Measurements from ENCODE around the gene AP3D1. TPM values are rescaled to one million over a fixed set of nuclear protein-coding genes. Genes with fewer than 3 reads are reported as not detected.

The AP3D1 gene
- total and polyA plus RNA-seq, 4 donors, result 21.7 to 79.8 (median 59.6) TPM

GRCh38 chr19:2113439-2114211, 37.7 kb downstream of the AP3D1 start:
- H3K27ac ChIP-seq (ENCODE audit: low read depth in 1 of 2, low read length in 2 of 2), result no peak overlapping the region

DNA sequence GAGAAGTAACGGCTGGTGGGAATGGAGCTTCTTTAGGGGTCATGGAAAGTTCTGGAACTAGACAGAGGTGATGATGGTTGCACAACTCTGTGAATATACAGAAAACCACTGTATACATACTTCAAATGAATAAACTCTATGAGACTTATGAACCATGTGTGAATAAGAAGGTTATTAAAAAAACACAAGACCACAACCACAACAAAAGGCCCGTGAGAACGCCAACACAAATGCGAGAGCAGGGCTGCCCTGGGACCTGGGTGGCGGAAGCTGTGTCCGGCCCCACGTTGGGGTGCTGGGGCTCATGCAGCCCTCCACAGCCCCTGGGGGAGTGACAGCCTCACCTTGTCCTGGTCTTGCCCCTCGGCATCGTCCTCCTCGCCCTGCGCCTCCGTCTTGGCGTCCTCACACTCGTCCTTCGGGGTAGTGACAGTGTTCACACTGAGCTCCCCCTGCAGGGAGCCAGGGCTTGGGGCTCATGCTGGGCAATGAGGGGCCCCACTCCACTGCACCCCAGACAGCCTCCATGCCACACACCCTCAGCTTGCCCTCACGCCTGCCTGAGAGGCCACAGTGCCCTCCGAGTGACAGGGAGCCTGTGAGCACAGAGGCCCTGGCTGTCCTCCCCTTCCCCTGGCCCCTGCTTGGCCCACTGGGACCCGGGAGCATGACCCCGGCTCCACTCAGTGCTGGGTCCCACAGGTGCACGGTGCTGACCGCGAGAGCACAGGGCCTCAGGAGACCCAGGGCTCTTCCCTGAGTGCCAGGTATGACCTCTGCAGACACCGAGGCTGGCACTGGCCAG, 38.6 kb downstream of the AP3D1 start:
- no peak for DNase-seq (ENCODE audit: low spot score)
- H3K27me3 ChIP-seq (ENCODE audit: control insufficient read depth in 4 of 4, insufficient read depth in 4 of 4, low read length in 3 of 4), result no peaks in the 10 kb centered on the region
- TF ChIP-seq, protein P1, sequence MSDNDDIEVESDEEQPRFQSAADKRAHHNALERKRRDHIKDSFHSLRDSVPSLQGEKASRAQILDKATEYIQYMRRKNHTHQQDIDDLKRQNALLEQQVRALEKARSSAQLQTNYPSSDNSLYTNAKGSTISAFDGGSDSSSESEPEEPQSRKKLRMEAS (IDR thresholded peaks at IDR 0.05), result no peak
- TF ChIP-seq SP1 (IDR thresholded peaks at IDR 0.05) (no peak), YY1 (IDR thresholded peaks at IDR 0.05) (no peak), JUND (IDR thresholded peaks at IDR 0.05) (no peak), TAF1 (conservative IDR thresholded peaks at IDR 0.05) (no peak), GABPA (IDR thresholded peaks at IDR 0.05 in 1 of 2, conservative IDR thresholded peaks at IDR 0.05 in 1 of 2) (no peak), EGR1 (IDR thresholded peaks at IDR 0.05; ENCODE audit: low read depth in 2 of 2) (no peak), FOXA2 (IDR thresholded peaks at IDR 0.05) (no peak)
- TF ChIP-seq, protein P2, sequence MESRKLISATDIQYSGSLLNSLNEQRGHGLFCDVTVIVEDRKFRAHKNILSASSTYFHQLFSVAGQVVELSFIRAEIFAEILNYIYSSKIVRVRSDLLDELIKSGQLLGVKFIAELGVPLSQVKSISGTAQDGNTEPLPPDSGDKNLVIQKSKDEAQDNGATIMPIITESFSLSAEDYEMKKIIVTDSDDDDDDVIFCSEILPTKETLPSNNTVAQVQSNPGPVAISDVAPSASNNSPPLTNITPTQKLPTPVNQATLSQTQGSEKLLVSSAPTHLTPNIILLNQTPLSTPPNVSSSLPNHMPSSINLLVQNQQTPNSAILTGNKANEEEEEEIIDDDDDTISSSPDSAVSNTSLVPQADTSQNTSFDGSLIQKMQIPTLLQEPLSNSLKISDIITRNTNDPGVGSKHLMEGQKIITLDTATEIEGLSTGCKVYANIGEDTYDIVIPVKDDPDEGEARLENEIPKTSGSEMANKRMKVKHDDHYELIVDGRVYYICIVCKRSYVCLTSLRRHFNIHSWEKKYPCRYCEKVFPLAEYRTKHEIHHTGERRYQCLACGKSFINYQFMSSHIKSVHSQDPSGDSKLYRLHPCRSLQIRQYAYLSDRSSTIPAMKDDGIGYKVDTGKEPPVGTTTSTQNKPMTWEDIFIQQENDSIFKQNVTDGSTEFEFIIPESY (IDR thresholded peaks at IDR 0.05), result no peak
- H3K36me3 ChIP-seq (ENCODE audit: control insufficient read depth in 4 of 4, insufficient read depth in 3 of 4, low read depth in 1 of 4, low read length in 3 of 4), result peaks cover 52 to 98% (median 66%) of the 10 kb centered on the region in 4 donors
- H3K9me3 ChIP-seq (ENCODE audit: control insufficient read depth in 4 of 4, low read length in 3 of 4), result no peaks in the 10 kb centered on the region
- no peak overlapping the region for H3K27ac ChIP-seq (ENCODE audit: low read depth in 1 of 2, low read length in 2 of 2)
- H3K9ac ChIP-seq (ENCODE audit: low read depth in 1 of 2, low read length in 2 of 2), result no peak overlapping the region
- no peaks in the 10 kb centered on the region for H3K4me1 ChIP-seq (ENCODE audit: control insufficient read depth in 4 of 4, insufficient read depth in 4 of 4, low read length in 3 of 4)
- no peak overlapping the region for H3K4me3 ChIP-seq (ENCODE audit: low read depth in 1 of 3, low read length in 3 of 3)
- WGBS, result 84% methylated on average over 23 of the region's 23 CpGs

More at GRCh38 chr19:2113439-2114211, 37.7 kb downstream of the AP3D1 start:
- H3K9me3 ChIP-seq (ENCODE audit: control insufficient read depth in 4 of 4, low read length in 3 of 4), result no peaks in the 10 kb centered on the region
- TF ChIP-seq GABPA (IDR thresholded peaks at IDR 0.05 in 1 of 2, conservative IDR thresholded peaks at IDR 0.05 in 1 of 2), result no peak
- TF ChIP-seq TAF1 (conservative IDR thresholded peaks at IDR 0.05), result no peak
- TF ChIP-seq RXRA (IDR thresholded peaks at IDR 0.05), result no peak
- TF ChIP-seq RAD21 (IDR thresholded peaks at IDR 0.05), result no peak
- no peak for TF ChIP-seq EGR1 (IDR thresholded peaks at IDR 0.05; ENCODE audit: low read depth in 2 of 2)
- TF ChIP-seq NR2F2 (IDR thresholded peaks at IDR 0.05), result no peak
- TF ChIP-seq SP1 (IDR thresholded peaks at IDR 0.05), result no peak
- no peak for TF ChIP-seq ATF3 (IDR thresholded peaks at IDR 0.05)
- TF ChIP-seq JUND (IDR thresholded peaks at IDR 0.05), result no peak
- TF ChIP-seq, protein P3, sequence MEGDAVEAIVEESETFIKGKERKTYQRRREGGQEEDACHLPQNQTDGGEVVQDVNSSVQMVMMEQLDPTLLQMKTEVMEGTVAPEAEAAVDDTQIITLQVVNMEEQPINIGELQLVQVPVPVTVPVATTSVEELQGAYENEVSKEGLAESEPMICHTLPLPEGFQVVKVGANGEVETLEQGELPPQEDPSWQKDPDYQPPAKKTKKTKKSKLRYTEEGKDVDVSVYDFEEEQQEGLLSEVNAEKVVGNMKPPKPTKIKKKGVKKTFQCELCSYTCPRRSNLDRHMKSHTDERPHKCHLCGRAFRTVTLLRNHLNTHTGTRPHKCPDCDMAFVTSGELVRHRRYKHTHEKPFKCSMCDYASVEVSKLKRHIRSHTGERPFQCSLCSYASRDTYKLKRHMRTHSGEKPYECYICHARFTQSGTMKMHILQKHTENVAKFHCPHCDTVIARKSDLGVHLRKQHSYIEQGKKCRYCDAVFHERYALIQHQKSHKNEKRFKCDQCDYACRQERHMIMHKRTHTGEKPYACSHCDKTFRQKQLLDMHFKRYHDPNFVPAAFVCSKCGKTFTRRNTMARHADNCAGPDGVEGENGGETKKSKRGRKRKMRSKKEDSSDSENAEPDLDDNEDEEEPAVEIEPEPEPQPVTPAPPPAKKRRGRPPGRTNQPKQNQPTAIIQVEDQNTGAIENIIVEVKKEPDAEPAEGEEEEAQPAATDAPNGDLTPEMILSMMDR (IDR thresholded peaks at IDR 0.05; ENCODE audit: low read depth, low read length, missing input control), result no peak
- no peak for TF ChIP-seq FOXA2 (IDR thresholded peaks at IDR 0.05)
- TF ChIP-seq, protein P4, sequence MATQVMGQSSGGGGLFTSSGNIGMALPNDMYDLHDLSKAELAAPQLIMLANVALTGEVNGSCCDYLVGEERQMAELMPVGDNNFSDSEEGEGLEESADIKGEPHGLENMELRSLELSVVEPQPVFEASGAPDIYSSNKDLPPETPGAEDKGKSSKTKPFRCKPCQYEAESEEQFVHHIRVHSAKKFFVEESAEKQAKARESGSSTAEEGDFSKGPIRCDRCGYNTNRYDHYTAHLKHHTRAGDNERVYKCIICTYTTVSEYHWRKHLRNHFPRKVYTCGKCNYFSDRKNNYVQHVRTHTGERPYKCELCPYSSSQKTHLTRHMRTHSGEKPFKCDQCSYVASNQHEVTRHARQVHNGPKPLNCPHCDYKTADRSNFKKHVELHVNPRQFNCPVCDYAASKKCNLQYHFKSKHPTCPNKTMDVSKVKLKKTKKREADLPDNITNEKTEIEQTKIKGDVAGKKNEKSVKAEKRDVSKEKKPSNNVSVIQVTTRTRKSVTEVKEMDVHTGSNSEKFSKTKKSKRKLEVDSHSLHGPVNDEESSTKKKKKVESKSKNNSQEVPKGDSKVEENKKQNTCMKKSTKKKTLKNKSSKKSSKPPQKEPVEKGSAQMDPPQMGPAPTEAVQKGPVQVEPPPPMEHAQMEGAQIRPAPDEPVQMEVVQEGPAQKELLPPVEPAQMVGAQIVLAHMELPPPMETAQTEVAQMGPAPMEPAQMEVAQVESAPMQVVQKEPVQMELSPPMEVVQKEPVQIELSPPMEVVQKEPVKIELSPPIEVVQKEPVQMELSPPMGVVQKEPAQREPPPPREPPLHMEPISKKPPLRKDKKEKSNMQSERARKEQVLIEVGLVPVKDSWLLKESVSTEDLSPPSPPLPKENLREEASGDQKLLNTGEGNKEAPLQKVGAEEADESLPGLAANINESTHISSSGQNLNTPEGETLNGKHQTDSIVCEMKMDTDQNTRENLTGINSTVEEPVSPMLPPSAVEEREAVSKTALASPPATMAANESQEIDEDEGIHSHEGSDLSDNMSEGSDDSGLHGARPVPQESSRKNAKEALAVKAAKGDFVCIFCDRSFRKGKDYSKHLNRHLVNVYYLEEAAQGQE (IDR thresholded peaks at IDR 0.05), result no peak
- TF ChIP-seq HNF4A (conservative IDR thresholded peaks at IDR 0.05), result no peak
- TF ChIP-seq, protein P1 (IDR thresholded peaks at IDR 0.05), result no peak
- no peak for TF ChIP-seq YY1 (IDR thresholded peaks at IDR 0.05)
- TF ChIP-seq FOXA1 (IDR thresholded peaks at IDR 0.05), result no peak
- no peak for TF ChIP-seq HNF4G (IDR thresholded peaks at IDR 0.05)
- WGBS, result 93% methylated on average over 24 of the region's 24 CpGs
- H3K9ac ChIP-seq (ENCODE audit: low read depth in 1 of 2, low read length in 2 of 2), result no peak overlapping the region
- no peaks in the 10 kb centered on the region for H3K27me3 ChIP-seq (ENCODE audit: control insufficient read depth in 4 of 4, insufficient read depth in 4 of 4, low read length in 3 of 4)
- no peak overlapping the region for H3K4me3 ChIP-seq (ENCODE audit: low read depth in 1 of 3, low read length in 3 of 3)
- no peak for DNase-seq (ENCODE audit: low spot score)
- H3K36me3 ChIP-seq (ENCODE audit: control insufficient read depth in 4 of 4, insufficient read depth in 3 of 4, low read depth in 1 of 4, low read length in 3 of 4), result peaks cover 53 to 98% (median 69%) of the 10 kb centered on the region in 4 donors
- H3K4me1 ChIP-seq (ENCODE audit: control insufficient read depth in 4 of 4, insufficient read depth in 4 of 4, low read length in 3 of 4), result no peaks in the 10 kb centered on the region
